ENCODE results near the gene PDE6C. TPM values are rescaled to one million over a fixed set of nuclear protein-coding genes. Genes with fewer than 3 reads are reported as not detected.

PDE6C gene
- total RNA-seq, 8 experiments from 2014 or later: 0.16 to 0.95 (median 0.32) TPM

Other genes with a start within 250 kb of the PDE6C start
- gene MYOF, start 130.2 kb upstream of the PDE6C start, total RNA-seq: 100 to 1,000 TPM in 1 of 8 experiments, 10 to 100 TPM in 3, 1 to 10 TPM in 3, under 1 TPM in 1; 0.29 to 258 (median 13.7) TPM
- gene CEP55, start 115.9 kb upstream of the PDE6C start, total RNA-seq: 10 to 100 TPM in 3 of 8 experiments, 1 to 10 TPM in 2, under 1 TPM in 3; 0.36 to 21.1 (median 1.4) TPM
- gene FFAR4, start 45.9 kb upstream of the PDE6C start, total RNA-seq: under 1 TPM in 4 of 8 experiments, not detected in 4; 0.09 to 0.43 (median 0.21) TPM
- 10 to 100 TPM in 2 of 8 experiments, 1 to 10 TPM in 1, under 1 TPM in 3, not detected in 2; 0.32 to 26.0 (median 1.2) TPM for gene RBP4, start 11.3 kb upstream of the PDE6C start, total RNA-seq
- gene FRA10AC1, start 90.1 kb downstream of the PDE6C start, total RNA-seq: 10 to 100 TPM in 7 of 8 experiments, 1 to 10 TPM in 1; 9.7 to 27.8 (median 19.3) TPM
- gene LGI1, start 145.4 kb downstream of the PDE6C start, total RNA-seq: 1 to 10 TPM in 5 of 8 experiments, under 1 TPM in 3; 0.69 to 2.8 (median 1.3) TPM

Measured in motor neuron (in vitro differentiated cells).